ENCODE measurements around the gene TCF12.

- TF ChIP-seq CTCF (IDR thresholded peaks at IDR 0.05) (no peak), POLR2A (IDR thresholded peaks at IDR 0.05) (no peak), POLR2AphosphoS5 (IDR thresholded peaks at IDR 0.05) (no peak)
Measured at GRCh38 chr15:57234156-57234555, 315.7 kb downstream of the TCF12 start.

Measured in transverse colon (tissue), 4 donors.